Measurements from ENCODE around the gene FOXF2. TPM values are rescaled to one million over a fixed set of nuclear protein-coding genes. Genes with fewer than 3 reads are reported as not detected.

FOXF2 gene
- total RNA-seq, 2 experiments from 2014 or later, result not detected

Small RNA genes within 50 kb of the gene (microRNA-seq; reads per million reads assigned to microRNA genes)
- gene MIR6720, result not detected

Other genes starting within 250 kb of the FOXF2 start
- gene FOXQ1, start 77.5 kb upstream of the FOXF2 start, total RNA-seq, result not detected
- not detected for gene FOXC1, start 220.3 kb downstream of the FOXF2 start, total RNA-seq